ENCODE measurements around the gene MYO6.

DNA sequence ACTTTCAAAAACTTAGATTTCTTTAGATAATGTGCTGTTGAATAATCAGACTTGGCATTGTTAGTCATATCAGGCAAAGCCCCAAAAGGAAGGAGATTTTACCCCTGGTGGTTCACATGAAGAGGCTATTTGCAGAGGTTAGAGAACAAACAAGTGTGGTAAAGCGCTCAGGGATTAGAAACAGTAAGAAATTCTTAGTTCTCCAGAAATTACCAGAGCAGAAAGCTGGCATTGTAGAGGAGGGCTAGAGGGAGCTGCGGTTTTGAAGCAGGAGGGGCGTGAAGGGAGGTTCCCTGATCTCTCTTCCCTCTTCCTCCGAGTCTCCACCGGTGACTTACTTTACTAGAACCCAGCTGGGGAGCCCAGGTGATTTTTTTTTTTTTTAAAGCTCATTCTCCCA lies 10.2 kb downstream of the MYO6 start:
- TF ChIP-seq POLR2AphosphoS5 (IDR thresholded peaks at IDR 0.05; ENCODE audit: borderline replicate concordance, low read depth, low read length), result no peak
- TF ChIP-seq EZH2 (IDR thresholded peaks at IDR 0.05), result no peak

Data from SK-N-MC (cell line).